SK-N-SH (cell line): ENCODE data around the gene NBPF11. TPM values are rescaled to one million over a fixed set of nuclear protein-coding genes. Genes with fewer than 3 reads are reported as not detected.
A peak's percentile ranks its signal among the peaks of the same experiment; 100 is the strongest.
"Not testable (repeated sequence)": the region's sequence is repeated elsewhere in the genome, so short reads cannot be mapped to it uniquely, and the experiment has no call there.

Experiments
- CTCF ChIA-PET: fragments of 300-600, 350-600 bp; formaldehyde crosslinking; extraction: SDS; loops from one replicate; lab custom pipeline; 2021; lab: Yijun Ruan, JAX
- POLR2A ChIA-PET: fragments of 350-600 bp; sonication (Branson Sonifier 250); formaldehyde crosslinking; extraction: SDS; loops from one replicate; lab custom pipeline; 2020; ENCODE audit warnings: antibody characterized with exemption, inconsistent platforms; lab: Yijun Ruan, JAX
- DNase-seq: peaks from one replicate; pipeline ENCODE4 v3.0.0; 2012
- H2AFZ ChIP-seq: fragments of 200-600 bp; sonication (generic); 2 replicates; pipeline ENCODE4 v1.8.1; 2016; ENCODE audit warnings: antibody characterized with exemption, mild to moderate bottlenecking, low read depth
- H3F3A ChIP-seq: fragments of 200-600 bp; sonication (generic); replicated peaks from 2 replicates; pipeline ENCODE3; 2016; ENCODE audit warnings: antibody characterized with exemption, mild to moderate bottlenecking; ENCODE audit not compliant: insufficient read depth
- H3K27ac ChIP-seq, 2 experiments: fragments of 200-500 bp in 1 of 2; fragments of 200-600 bp in 1 of 2; sonication (Bioruptor generic) in 1 of 2; sonication (generic), shearing (Covaris generic) in 1 of 2; 2 replicates each; pipeline versions ENCODE4 v1.5.1 to v1.6.1; 2014 to 2016; ENCODE audit warnings: low read depth in 2 of 2, inconsistent platforms in 1 of 2, low read length in 1 of 2, mild to moderate bottlenecking in 1 of 2, mixed read lengths in 1 of 2
- H3K27me3 ChIP-seq: fragments of 200-600 bp; sonication (generic), shearing (Covaris generic); 2 replicates; pipeline ENCODE4 v1.6.1; 2016; ENCODE audit warnings: mixed run types; ENCODE audit not compliant: insufficient read depth
- H3K36me3 ChIP-seq, 2 experiments: fragments of 200-500 bp in 1 of 2; fragments of 200-600 bp in 1 of 2; sonication (Bioruptor generic) in 1 of 2; sonication (generic) in 1 of 2; replicated peaks in 1 of 2; 2 replicates each; pipeline versions ENCODE3 to v1.5.1; 2014 to 2016; ENCODE audit warnings: low read length in 1 of 2, mild to moderate bottlenecking in 1 of 2; ENCODE audit not compliant: insufficient read depth in 2 of 2, control insufficient read depth in 1 of 2
- H3K4me1 ChIP-seq, 2 experiments: fragments of 200-500 bp in 1 of 2; fragments of 200-600 bp in 1 of 2; sonication (Bioruptor generic) in 1 of 2; sonication (generic), shearing (Covaris generic) in 1 of 2; 2 replicates each; pipeline versions ENCODE4 v1.5.1 to v1.6.1; 2014 to 2016; ENCODE audit warnings: low read depth in 1 of 2, low read length in 1 of 2, mixed run types in 1 of 2; ENCODE audit not compliant: insufficient read depth in 2 of 2, control insufficient read depth in 1 of 2
- H3K4me2 ChIP-seq: fragments of 200-600 bp; sonication (generic), shearing (Covaris generic); 2 replicates; pipeline ENCODE4 v1.6.1; 2017; ENCODE audit warnings: mixed run types
- H3K4me3 ChIP-seq, 2 experiments: fragments of 200-500 bp in 1 of 2; fragments of 200-600 bp in 1 of 2; sonication (Bioruptor generic) in 1 of 2; sonication (generic), shearing (Covaris generic) in 1 of 2; 2 replicates each; pipeline versions ENCODE4 v1.5.1 to v1.8.1; 2014 to 2016; ENCODE audit warnings: low read depth in 2 of 2, inconsistent platforms in 1 of 2, low read length in 1 of 2, mild to moderate bottlenecking in 1 of 2, mixed read lengths in 1 of 2, moderate library complexity in 1 of 2
- H3K79me2 ChIP-seq: fragments of 200-600 bp; sonication (generic); 2 replicates; pipeline ENCODE4 v1.8.1; 2017; ENCODE audit warnings: mild to moderate bottlenecking; ENCODE audit not compliant: insufficient read depth
- H3K9ac ChIP-seq: fragments of 200-600 bp; sonication (generic); 2 replicates; pipeline ENCODE4 v1.6.1; 2017; ENCODE audit warnings: mixed run types
- H3K9me2 ChIP-seq: fragments of 200-600 bp; sonication (generic); 2 replicates; pipeline ENCODE4 v1.6.1; 2017; ENCODE audit warnings: mixed run types
- H3K9me3 ChIP-seq: fragments of 200-600 bp; sonication (generic); 2 replicates; pipeline ENCODE4 v1.6.1; 2017; ENCODE audit warnings: mixed run types, mild to moderate bottlenecking, moderate library complexity
- H4K20me1 ChIP-seq: fragments of 200-600 bp; sonication (generic); 2 replicates; pipeline ENCODE4 v1.6.1; 2017; ENCODE audit warnings: mild to moderate bottlenecking, mixed run types; ENCODE audit not compliant: insufficient read depth
- CHD2 ChIP-seq: fragments of 150-350 bp; IDR thresholded peaks from 2 replicates; pipeline ENCODE4 v1.6.1; 2018; ENCODE audit warnings: low read length; ENCODE audit not compliant: partially characterized antibody
- ELF1 ChIP-seq: IDR thresholded peaks from 2 replicates; pipeline ENCODE4 v1.4.0; 2012
- GABPA ChIP-seq: IDR thresholded peaks from 2 replicates; pipeline ENCODE4 v1.4.0; 2012; ENCODE audit warnings: low read depth, mild to moderate bottlenecking
- MAX ChIP-seq: IDR thresholded peaks from 2 replicates; pipeline ENCODE4 v1.4.0; 2012; ENCODE audit warnings: low read depth
- NRF1 ChIP-seq: IDR thresholded peaks from 2 replicates; pipeline ENCODE4 v1.6.1; 2012; ENCODE audit warnings: low read depth, mild to moderate bottlenecking, low read length
- YY1 ChIP-seq: IDR thresholded peaks from 2 replicates; pipeline ENCODE4 v1.4.0; 2012; ENCODE audit warnings: low read depth, mild to moderate bottlenecking
- ZBTB33 ChIP-seq: IDR thresholded peaks from 2 replicates; pipeline ENCODE4 v1.4.0; 2012; ENCODE audit warnings: low read depth, borderline replicate concordance
- WGBS: methylation state at CpG from one replicate; pipeline ENCODE4 v1.1.6; 2017; ENCODE audit warnings: low lambda C conversion rate; 5-methylcytosine and 5-hydroxymethylcytosine counted together
- polyA plus RNA-seq, 3 experiments: library from polyadenylated mRNA; depleted of rRNA; stranded (reverse); fragments of >200 nt; gene quantifications; 2 replicates each; pipeline ENCODE4 v1.2.3, GENCODE V29; 2012

Gene NBPF11, protein sequence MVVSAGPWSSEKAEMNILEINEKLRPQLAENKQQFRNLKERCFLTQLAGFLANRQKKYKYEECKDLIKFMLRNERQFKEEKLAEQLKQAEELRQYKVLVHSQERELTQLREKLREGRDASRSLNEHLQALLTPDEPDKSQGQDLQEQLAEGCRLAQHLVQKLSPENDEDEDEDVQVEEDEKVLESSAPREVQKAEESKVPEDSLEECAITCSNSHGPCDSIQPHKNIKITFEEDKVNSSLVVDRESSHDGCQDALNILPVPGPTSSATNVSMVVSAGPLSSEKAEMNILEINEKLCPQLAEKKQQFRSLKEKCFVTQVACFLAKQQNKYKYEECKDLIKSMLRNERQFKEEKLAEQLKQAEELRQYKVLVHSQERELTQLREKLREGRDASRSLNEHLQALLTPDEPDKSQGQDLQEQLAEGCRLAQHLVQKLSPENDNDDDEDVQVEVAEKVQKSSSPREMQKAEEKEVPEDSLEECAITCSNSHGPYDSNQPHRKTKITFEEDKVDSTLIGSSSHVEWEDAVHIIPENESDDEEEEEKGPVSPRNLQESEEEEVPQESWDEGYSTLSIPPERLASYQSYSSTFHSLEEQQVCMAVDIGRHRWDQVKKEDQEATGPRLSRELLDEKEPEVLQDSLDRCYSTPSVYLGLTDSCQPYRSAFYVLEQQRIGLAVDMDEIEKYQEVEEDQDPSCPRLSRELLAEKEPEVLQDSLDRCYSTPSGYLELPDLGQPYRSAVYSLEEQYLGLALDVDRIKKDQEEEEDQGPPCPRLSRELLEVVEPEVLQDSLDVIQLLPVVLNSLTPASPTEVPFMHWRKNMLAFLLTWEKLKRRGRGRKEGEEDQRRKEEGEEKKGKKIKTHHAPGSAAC
- 7.3 and 10.1 TPM in 2 replicates for polyA plus RNA-seq (2012; rRNA removed)
- polyA plus RNA-seq (2012; cell fraction: cytosol; rRNA removed): 4.1 and 4.7 TPM in 2 replicates
- polyA plus RNA-seq (2012; cell fraction: nucleus; rRNA removed): 22.7 and 41.8 TPM in 2 replicates

DNA sequence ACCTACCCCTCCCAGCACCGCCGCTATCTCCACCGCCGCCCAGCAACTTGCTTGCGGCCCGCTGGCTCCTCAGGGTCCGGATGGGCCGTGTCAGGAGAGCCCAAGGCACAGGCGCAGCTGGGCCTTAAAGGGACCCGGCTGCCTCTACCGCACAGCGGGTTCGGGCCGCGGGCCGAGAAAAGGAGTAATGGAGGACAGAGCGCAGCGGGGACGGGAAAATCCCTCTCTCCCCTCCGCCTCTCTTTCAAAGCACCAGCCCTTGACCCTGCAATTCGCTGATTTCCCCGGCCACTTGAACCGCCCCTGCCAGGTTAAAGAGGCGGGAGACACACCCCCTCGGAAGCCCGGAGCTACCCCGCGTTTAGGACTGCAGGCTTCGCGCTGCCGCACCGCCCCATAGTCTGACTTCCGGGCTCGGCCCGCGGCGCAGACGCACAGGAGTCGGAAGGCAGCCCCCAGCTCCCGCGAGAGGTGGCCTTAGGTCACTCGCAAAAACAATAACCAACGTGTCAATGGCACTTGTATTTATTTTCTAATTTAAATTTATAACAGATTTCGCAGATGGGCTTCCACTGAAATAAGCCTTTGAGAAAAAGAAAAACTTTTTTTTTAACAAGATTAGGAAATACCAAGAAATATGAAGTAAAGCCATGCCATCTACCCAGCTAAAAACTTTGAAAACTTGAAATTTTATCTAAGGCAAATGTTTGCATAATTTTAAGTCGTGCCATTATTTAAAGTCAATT is at the start of gene NBPF11:
Gene NBPF11, minus strand, starts transcription at position 371 of the 746 bp plus-strand sequence. CDS start 25,278 bp downstream, outside the sequence.
- H3K27me3 ChIP-seq, H3F3A ChIP-seq, H3K36me3 ChIP-seq, H4K20me1 ChIP-seq, H3K9me3 ChIP-seq, POLR2A ChIA-PET, CTCF ChIA-PET, H3K9me2 ChIP-seq, DNase-seq, H3K4me1 ChIP-seq: not testable (repeated sequence)
- Histone ChIP-seq H3K4me2 (peak within 1 kb of the TSS; percentile 87), H3K4me3 (peak within 1 kb of the TSS; percentile 60 to 66), H3K9ac (peak within 1 kb of the TSS; percentile 73), H3K79me2 (peaks cover 12% of the 10 kb centered on the region; the same call in 1 of the 2 replicates), H2AFZ (peak within 1 kb of the TSS; percentile 70), H3K27ac (peak within 1 kb of the TSS; percentile 42 to 51)
- WGBS: 1% methylated on average over 37 of the region's 45 CpGs
- TF ChIP-seq NRF1: peak; percentile 59
- TF ChIP-seq YY1: 0 out of 2 replicates have a peak, but pooled peaks have one; percentile 48
- TF ChIP-seq CHD2: peak; percentile 83
- TF ChIP-seq ELF1: peak; percentile 73
- peak; percentile 92 for TF ChIP-seq ZBTB33
- TF ChIP-seq MAX: peak; percentile 50; the same call in 1 of the 2 replicates
- TF ChIP-seq GABPA: peak; percentile 53; the same call in 1 of the 2 replicates

GRCh38 chr1:148197396-148197795 is 45.3 kb upstream of the NBPF11 start:
- POLR2A ChIA-PET, DNase-seq: not testable (repeated sequence)
- WGBS: no CpG with 5 or more reads among the region's 3 CpGs

GRCh38 chr1:148196949-148197348 is 44.9 kb upstream of the NBPF11 start:
- H3K9ac ChIP-seq, H3K4me3 ChIP-seq, H3K4me2 ChIP-seq, CTCF ChIA-PET, H3K27ac ChIP-seq, H3K9me2 ChIP-seq, H3K4me1 ChIP-seq, H4K20me1 ChIP-seq, H3K36me3 ChIP-seq, POLR2A ChIA-PET, H3K27me3 ChIP-seq, H3F3A ChIP-seq, DNase-seq, H2AFZ ChIP-seq, H3K9me3 ChIP-seq, H3K79me2 ChIP-seq: not testable (repeated sequence)
- no CpG with 5 or more reads among the region's 1 CpG for WGBS

More at GRCh38 chr1:148197396-148197795, 45.3 kb upstream of the NBPF11 start:
- H3K27me3 ChIP-seq, H2AFZ ChIP-seq, H3K27ac ChIP-seq, CTCF ChIA-PET, H3K4me3 ChIP-seq, H3K36me3 ChIP-seq, H3K9me3 ChIP-seq, H4K20me1 ChIP-seq, H3K4me1 ChIP-seq, H3K79me2 ChIP-seq, H3K4me2 ChIP-seq, H3F3A ChIP-seq, H3K9me2 ChIP-seq, H3K9ac ChIP-seq: not testable (repeated sequence)

GRCh38 chr1:148195115-148195514 is 43.0 kb upstream of the NBPF11 start:
- H3K27me3 ChIP-seq, CTCF ChIA-PET, H3K9me2 ChIP-seq, H3F3A ChIP-seq, H3K9me3 ChIP-seq, H3K4me1 ChIP-seq, H3K36me3 ChIP-seq, H3K79me2 ChIP-seq, DNase-seq, H4K20me1 ChIP-seq, H3K27ac ChIP-seq, H2AFZ ChIP-seq, POLR2A ChIA-PET, H3K9ac ChIP-seq, H3K4me3 ChIP-seq, H3K4me2 ChIP-seq: not testable (repeated sequence)
- 31% methylated on average over 1 of the region's 2 CpGs for WGBS
